NCI-H524 (cell line): ENCODE results near the gene MAT2A.
"Not testable (repeated sequence)": the region's sequence is repeated elsewhere in the genome, so short reads cannot be mapped to it uniquely, and the experiment has no call there.

Source experiments
- DNase-seq, 2 experiments: peaks; one replicate each; lab custom pipeline; 2025; lab: John Stamatoyannopoulos, UW

Gene MAT2A

DNA sequence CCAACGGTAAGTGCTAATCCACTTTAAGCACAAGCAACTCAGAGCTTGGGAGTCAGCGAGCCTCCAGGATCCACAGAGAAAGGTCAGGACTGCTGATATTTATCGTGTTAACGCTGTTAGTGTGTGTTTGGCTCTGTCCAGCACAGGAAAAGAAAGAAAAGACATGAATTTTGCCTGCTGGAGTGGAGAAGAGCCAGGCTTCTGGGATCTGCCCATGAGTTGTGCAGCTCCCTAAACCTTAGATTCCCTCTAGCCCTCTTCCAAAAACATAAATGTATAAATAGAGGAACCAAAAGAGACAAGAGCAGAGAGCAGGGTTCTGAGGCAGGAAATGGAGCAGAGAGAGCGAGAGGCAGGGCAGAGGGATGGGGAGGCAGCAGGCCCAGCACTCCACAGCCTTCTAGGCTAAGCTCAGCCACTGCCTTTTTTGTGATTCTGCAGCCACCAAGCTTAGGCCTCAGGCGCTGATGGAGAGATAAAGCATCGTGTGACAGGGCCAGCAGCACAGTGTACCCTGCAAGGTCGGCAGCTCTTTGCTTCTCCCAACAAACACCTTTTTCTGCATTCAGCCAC is 14.5 kb upstream of the MAT2A start:
- peak in 1 of 2 experiments; percentile 36 for DNase-seq

DNA sequence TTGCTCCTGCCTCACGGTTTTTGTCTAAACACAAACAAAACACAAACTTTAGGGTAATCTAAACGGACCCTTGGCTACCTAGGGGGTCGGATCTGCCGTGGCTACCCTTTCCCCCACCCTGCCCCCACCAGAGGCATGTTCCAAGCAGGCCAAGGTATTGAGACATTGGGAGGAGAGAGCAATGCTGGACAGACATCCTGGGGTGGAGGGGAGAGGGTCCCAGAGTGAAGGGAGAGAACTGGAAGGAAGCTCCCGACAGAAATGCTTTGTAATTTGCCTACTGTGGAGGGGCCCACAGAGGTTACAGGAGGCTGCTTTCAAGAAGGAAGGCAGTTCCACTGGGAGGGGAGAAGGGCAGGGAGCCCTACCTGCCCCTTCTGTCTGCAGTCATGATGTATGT is 13.9 kb upstream of the MAT2A start:
- DNase-seq = no peak

DNA sequence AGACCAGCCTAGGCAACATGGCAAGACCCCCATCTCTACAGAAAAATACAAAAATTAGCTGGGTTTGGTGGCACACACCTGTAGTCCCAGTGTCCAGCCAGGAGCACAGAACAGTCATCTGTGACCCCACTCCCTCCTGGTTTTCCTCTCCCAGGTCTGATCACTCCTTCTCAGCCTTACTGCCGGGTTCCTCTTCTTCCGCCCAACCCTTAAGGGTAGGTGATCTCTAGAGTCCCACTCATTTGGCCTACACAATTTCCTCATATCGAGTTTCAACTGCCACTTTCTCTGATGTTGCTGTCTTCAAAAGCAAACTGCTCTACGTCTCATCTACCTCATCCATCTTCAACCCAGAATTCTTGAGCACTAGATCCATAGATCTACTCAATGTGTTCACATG is 13.4 kb upstream of the MAT2A start:
- DNase-seq = no peak

DNA sequence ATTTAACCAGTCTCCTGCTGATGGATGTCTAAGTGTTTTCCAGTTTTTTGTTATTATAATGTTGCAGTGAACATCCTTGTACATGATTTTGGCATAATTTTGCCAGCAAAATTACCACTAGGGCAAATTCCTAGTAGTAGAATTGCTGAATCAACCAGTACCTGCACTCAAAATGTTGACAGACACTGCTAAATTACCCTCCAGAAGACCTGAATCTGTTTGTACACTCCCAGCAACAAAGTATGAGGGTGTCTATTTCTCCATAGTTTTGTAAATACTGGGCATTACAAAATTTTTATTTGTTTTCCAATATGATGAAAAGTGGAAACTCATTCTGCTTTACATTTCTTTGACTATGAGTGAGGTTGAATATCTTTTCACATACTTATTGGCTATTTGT is 11.2 kb upstream of the MAT2A start:
- no peak for DNase-seq

DNA sequence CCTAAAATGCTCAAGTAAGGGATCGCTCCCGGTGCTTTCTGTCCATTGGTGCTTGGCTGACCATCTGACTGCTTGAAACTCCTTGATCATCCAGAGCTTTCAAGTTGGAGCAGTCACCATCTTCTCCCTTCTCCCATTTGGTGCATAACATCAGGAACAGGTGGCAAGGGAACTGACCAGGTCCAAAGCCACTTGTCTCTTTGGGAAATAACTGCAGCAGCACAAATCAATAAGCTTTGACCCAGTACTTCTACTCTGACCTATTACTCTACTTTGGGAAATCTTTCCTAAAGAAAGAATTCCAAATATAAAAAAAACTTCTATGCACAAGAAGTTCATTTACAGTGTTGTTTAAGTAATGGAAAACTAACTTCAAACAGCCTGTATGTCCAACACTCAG is 10.6 kb upstream of the MAT2A start:
- DNase-seq = no peak

DNA sequence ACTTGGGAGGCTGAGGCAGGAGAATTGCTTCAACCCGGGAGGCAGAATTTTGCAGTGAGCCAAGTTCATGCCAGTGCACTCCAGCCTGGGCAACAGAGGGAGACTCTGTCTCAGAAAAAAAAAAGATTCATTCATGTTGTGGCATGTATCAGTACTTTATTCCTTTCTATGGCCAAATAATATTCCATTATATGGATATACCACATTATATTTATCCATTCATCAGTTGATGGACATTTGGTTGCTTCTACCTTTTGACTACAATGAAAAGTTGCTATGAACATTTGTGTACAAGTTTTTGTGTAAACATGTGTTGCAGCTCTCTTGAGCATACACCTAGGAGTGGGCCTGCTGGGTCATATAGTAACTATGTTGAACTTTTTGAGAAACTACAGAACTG is 9.2 kb upstream of the MAT2A start:
- DNase-seq = no peak

DNA sequence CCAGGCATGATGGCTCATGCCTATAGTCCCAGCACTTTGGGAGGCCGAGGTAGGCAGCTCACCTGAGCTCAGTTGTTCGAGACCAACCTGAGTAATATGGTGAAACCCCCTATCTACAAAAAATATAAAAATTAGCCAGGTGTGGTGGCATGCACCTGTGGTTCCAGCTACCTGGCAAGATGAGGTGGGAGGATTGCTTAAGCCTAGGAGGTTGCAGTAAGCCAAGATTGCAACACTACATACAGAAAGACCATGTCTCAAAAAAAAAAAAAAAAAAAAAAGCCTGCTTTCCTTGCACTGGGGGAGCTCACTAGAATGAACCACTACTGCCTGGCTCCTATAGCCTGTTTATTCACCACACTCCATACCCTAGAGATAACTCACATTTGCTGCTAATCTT is 7.4 kb upstream of the MAT2A start:
- DNase-seq = no peak

DNA sequence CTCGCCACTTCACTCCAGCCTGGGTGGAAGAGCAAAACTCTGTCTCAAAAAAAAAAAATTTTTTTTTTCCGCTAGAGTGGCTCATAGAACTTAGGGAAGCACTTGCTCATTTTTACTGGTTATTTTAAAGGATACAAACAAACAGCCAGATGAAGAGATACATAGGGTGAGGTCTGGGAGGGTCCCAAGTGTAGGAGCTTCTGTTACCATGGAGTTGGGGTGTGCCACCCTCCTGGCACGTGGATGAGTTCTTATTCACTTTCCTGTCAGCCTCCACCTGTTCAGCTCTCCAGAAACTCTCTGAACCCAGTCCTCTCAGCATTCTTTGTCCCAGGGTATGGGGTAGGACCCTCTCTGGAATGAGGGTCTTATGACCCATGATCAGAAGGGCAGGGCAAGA is 4.9 kb upstream of the MAT2A start:
- DNase-seq = no peak

DNA sequence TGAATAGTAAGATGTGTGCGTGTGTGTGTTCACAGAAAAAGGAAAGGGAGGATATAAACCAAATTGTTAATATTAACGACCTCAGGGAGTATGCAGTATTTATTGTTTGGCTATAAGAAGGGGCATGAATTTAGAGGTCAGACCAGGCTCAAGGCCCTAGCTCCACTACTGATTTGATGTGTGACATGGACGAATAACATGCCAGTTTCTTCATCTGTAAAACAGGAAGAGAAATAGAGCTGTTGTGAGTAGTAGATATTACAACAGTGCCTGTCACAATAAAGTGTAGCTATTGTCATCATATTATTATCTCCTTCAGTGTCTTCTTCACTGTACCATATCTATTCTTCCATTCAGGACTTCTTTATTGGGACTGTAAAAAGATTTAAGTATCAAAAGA is 4.1 kb upstream of the MAT2A start:
- DNase-seq = no peak

DNA sequence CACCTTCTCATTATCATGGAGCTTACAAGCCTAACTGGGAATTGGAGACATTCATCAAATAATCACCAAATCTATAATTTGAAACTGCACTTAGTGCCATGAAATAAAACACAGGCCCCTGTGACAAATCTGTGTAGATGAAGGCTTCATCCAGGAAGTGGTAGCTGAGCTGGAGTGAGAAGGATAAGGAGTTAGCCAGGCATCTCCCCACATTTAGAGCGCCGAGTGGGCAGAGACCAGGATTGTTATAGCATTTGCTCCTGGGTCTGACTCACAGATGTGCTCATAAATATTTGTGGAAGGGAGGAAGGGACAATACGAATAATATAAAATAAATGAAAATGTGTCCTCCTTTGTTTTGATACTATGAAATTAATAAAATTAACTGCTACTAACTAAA is 2.5 kb upstream of the MAT2A start:
- no peak for DNase-seq

DNA sequence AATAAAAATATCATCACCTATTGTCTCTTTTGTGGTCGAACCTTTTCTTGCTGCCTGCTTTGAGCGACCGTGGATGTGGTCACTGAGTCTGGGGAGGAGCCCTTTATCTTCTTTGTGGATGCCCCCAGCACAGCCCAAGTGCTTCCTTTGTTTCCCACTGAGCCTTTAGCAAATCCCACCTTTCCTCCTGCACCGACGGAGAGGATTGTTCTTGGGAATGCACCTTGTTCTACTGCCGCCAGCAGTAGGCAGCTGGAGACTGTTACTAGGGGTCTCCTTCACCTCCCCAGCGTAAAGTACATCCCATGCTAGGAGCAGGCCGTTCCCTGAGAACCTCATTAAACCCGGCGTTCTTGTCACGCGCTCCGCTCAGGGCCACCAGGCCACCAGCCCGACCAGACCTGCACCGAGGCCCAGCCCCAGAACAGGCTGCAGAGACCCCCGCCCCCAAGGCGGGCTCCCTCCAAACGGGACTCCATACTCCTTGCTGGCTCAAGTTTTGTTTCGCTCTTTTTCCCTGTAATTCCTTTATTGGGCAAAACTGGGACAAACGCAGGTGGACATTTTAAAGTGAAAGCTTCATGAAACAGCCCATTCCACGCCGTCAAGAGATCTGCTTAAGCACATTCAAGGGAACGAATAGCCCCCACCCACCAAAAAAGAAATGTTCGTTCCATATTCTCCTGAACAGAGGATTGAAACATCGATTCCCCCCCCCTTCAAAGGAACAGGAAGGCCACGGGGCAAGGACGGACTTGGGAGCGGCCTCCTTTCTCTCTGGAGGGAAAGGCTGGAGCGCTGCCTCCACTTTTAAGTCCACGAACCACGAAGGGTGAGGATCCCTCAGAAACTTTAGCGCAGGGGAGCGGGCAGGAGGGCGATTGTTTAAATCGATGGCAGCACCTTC is 1.1 kb upstream of the MAT2A start:
- DNase-seq = peak; percentile 43 to 68

DNA sequence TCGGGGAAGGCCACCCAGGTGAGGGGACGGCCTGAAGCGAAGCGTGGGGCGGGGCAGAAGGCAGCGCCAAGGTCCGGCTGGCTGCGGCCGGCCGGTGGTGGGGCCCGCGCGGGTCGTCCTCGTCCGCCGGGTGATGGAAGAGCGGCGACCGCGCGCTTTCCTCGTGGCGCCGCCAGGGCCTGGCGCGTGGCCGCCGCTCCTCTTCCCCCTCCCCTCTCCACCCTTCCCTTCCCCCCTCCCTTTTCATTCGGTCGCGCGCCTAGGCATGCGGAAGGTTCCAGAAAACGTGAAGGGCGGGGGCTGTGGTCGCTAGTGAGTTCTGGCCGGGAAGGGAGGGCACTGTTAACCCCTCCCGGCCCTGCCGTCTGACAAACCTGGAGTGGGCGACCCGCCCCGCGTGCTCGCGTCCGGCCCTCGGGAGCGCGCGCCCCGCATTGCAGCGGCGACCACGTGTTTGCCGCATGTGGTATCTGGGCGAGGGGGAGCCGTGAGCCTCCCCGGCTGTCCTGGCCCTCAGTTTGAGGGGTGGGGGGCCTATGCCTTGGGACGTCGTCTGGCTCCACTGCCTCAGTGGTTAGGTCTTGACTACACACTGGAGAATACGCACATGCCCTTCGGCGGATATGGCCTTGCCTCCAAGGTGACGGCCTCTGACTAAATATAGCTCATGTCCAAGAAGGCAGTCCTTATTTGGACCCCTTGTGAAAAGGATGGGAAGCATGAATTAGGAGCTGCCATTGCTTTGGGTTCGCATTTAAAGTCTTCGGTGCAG is 579 bp downstream of the MAT2A start:
- peak; percentile 27 to 59 for DNase-seq

DNA sequence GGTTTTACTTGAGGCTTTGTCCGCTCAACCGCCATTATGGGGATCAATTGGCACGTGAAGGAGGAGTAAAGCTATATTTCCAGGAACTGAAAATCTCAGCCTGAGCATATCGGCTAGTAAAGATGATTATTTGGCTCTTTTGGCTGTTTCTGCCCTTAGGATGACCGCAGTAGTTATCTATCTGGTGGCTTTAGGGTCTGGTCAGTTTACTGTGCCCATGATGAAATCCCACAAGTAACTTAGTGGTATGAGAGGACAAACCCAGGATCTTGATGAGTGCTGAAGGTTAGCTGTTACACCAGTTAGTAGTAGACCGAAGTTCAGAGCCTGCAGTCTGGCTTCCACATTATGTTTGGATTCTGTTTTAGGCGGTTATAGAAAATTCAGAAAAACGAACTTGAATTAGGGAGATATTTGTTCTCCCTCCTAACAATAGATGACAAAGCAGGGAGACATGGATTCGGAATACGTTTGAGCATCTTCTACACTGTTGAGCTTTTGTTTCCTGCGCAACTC is 1.2 kb downstream of the MAT2A start:
- peak in 1 of 2 experiments; percentile 18 for DNase-seq

DNA sequence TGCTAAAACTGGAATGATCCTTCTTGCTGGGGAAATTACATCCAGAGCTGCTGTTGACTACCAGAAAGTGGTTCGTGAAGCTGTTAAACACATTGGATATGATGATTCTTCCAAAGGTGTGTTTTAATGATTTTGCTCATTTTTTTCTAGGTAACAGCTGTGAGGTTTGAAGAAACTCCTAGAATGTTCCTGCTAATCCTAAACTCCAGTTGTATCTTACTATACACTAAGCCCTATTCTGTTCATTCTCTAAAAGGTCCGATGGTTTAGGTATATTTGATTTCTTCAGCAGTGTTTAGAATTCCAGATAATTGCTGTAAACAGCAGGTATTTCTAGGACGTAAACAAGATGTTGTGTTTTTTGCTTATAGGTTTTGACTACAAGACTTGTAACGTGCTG is 2.3 kb downstream of the MAT2A start:
- DNase-seq = no peak

DNA sequence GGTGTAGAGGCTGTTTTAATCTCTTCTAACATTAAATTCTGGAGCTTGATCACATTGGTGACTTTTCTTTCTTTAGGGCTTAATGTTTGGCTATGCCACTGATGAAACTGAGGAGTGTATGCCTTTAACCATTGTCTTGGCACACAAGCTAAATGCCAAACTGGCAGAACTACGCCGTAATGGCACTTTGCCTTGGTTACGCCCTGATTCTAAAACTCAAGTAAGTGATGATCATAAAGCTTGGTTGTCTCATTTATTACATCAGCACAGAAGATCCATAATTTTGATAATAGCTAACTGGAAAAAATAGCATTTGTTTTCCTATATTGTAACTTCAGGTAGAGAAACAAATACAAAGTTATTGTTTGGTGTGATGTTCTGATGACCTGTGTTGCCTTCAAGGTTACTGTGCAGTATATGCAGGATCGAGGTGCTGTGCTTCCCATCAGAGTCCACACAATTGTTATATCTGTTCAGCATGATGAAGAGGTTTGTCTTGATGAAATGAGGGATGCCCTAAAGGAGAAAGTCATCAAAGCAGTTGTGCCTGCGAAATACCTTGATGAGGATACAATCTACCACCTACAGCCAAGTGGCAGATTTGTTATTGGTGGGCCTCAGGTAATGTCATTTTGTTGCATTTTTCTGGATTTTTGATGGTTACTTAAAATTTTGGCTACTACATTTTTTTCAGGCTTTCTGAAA is 2.9 kb downstream of the MAT2A start:
- no peak for DNase-seq

DNA sequence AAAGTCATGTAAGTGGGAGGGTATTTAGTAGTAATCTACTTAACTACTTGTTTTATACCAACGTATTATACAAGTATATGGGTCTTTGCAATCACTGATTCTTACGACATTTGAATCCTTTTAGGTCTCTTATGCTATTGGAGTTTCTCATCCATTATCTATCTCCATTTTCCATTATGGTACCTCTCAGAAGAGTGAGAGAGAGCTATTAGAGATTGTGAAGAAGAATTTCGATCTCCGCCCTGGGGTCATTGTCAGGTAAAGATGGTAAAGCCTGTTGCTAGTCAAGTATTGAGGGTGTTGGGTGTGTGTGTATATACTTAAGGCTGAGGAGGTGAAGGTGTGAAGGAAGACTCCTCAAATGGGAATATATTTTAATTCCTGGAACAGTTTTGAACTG is 3.8 kb downstream of the MAT2A start:
- DNase-seq = no peak

DNA sequence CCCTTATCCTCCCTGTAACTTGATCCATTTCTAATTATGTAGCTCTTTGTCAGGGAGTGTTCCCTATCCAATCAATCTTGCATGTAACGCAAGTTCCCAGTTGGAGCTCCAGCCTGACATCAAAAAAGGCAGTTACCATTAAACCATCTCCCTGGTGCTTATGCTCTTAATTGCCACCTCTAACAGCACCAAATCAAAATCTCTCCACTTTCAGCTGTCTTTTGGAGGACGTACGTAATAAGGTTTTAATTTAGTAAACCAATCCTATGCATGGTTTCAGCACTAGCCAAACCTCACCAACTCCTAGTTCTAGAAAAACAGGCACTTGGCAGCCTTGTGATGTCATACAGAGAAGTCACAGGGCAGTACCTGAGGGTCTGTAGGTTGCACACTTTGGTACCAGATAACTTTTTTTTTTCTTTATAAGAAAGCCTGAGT is 5.3 kb downstream of the MAT2A start:
- DNase-seq = not testable (repeated sequence)

DNA sequence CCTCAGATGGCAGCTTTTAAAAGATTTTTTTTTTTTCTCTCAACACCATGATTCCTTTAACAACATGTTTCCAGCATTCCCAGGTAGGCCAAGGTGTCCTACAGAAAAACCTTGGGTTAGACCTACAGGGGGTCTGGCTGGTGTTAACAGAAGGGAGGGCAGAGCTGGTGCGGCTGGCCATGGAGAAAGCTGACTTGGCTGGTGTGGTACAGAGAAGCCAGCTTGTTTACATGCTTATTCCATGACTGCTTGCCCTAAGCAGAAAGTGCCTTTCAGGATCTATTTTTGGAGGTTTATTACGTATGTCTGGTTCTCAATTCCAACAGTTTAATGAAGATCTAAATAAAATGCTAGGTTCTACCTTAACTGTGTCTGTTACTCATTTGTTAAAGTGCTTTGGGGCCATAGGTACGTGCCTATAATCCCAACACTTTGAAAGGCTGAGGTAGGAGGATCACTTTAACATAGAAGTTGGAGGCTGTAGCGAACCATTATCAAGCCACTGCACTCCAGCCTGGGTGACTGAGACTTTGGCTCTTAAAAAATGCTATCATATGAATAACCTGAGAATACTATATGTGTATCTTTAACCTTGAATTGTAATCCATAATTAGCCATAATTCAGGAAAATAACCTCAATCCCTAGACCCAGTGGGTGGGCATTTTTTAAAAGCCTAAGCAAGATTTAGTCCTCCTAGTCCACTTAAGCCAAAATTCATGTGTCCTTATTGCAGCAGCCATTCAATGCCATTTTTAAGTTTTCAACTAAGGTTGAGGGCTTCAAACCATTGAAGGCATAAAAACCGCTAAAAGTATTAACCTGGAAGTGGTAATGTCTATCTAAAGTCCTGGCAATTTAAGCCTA is 6.2 kb downstream of the MAT2A start:
- peak in 1 of 2 experiments; percentile 26 for DNase-seq

DNA sequence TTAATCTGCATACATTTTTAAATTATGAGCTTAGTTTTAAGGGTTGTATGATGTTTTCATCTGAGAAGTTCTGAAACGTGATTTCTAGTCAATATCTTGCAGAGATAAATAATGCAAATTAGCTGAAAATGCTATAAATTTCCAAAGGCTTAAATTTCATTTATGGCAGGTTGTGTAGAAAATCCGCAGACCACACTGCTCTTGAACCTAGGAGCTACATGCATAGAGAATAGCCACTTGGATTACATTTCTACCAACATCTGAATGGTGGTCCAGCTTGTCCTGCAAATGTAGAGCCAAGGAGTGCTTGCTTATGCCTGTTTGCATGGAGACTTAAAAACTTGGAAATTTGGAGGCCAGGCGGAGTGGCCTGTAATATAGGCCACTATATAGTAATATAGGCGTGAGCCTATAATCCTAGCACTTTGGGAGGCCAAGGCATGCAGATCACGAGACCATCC is 6.8 kb downstream of the MAT2A start:
- peak in 1 of 2 experiments; percentile 51 for DNase-seq

DNA sequence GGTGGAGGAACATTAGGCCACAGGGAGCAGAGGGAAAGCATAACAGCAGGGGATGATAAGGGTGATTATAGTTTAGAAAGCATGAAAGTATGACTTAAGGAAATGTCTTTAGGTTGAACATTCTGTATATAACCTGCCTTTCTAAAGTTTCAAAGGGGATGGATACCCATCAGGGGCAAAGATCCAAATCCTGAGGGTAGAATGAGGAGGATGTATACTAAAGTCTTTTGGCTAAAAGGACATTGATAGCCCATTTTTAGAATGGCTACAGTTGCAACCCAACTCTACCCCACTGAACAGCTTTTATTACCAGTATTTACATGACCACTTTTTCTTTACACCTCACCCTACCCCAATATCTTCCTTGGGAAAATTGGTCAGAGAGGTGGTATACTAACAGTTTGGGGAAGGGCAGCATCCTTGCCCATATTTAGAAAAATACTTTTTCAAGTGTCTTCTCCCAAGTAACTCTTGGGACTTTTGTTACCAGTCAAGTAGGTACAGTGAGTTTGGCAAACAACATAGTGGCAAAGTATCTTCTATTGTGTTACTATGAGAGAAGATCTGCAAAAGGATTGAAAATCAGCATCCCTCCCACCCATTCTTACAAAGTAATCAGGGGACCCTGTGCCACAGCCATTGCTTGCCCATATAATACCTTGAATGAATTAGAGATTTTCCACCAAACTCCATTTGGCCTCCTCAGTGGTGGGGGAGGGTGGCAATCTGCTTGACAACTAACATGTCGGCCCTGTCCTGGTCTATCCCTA is 8.3 kb downstream of the MAT2A start:
- peak in 1 of 2 experiments; percentile 43 for DNase-seq
